ENCODE measurements around the gene THRA.

GRCh38 chr17:40089077-40089895, 26.5 kb downstream of the THRA start:
- TF ChIP-seq CTCF (IDR thresholded peaks at IDR 0.05): no peak
- TF ChIP-seq EP300 (IDR thresholded peaks at IDR 0.05): no peak
